H9 (cell line): ENCODE data around the gene MCAT. TPM values are rescaled to one million over a fixed set of nuclear protein-coding genes. Genes with fewer than 3 reads are reported as not detected.
"Not testable (repeated sequence)": the region's sequence is repeated elsewhere in the genome, so short reads cannot be mapped to it uniquely, and the experiment has no call there.

Experiments
- DNase-seq: peaks from one replicate; pipeline ENCODE4 v3.0.0-alpha.2; 2017
- H2AFZ ChIP-seq: one replicate; pipeline ENCODE4 v1.6.1; 2013; ENCODE audit warnings: mild to moderate bottlenecking, low read length, control low read depth, moderate library complexity
- H2AK5ac ChIP-seq: 2 replicates; pipeline ENCODE4 v1.6.1; 2013; ENCODE audit warnings: low read length, control low read depth, mixed read lengths; ENCODE audit not compliant: insufficient read length
- H2BK120ac ChIP-seq: one replicate; pipeline ENCODE4 v1.6.1; 2013; ENCODE audit warnings: low read depth, mild to moderate bottlenecking, low read length, control low read depth, inconsistent platforms; ENCODE audit not compliant: poor library complexity, severe bottlenecking
- H2BK12ac ChIP-seq: 2 replicates; pipeline ENCODE4 v1.6.1; 2013; ENCODE audit warnings: low read length, control low read depth, mixed read lengths, low read depth; ENCODE audit not compliant: insufficient read length
- H2BK15ac ChIP-seq: 2 replicates; pipeline ENCODE4 v1.6.1; 2013; ENCODE audit warnings: low read depth, low read length, control low read depth
- H2BK20ac ChIP-seq: one replicate; pipeline ENCODE4 v1.6.1; 2013; ENCODE audit warnings: low read depth, mild to moderate bottlenecking, low read length, control low read depth, inconsistent platforms; ENCODE audit not compliant: poor library complexity, severe bottlenecking
- H2BK5ac ChIP-seq: 2 replicates; pipeline ENCODE4 v1.6.1; 2013; ENCODE audit warnings: low read length, control low read depth, mixed read lengths; ENCODE audit not compliant: insufficient read length
- H3K14ac ChIP-seq: 2 replicates; pipeline ENCODE4 v1.6.1; 2013; ENCODE audit warnings: low read length, control low read depth; ENCODE audit not compliant: insufficient read depth
- H3K18ac ChIP-seq: 2 replicates; pipeline ENCODE4 v1.6.1; 2013; ENCODE audit warnings: low read depth, mild to moderate bottlenecking, mixed read lengths, low read length, control low read depth; ENCODE audit not compliant: insufficient read length
- H3K23ac ChIP-seq: 2 replicates; pipeline ENCODE4 v1.6.1; 2013; ENCODE audit warnings: low read length, control low read depth, mixed read lengths, low read depth; ENCODE audit not compliant: insufficient read length
- H3K23me2 ChIP-seq: 2 replicates; pipeline ENCODE4 v1.6.1; 2013; ENCODE audit warnings: low read depth, mild to moderate bottlenecking, mixed read lengths, low read length, control low read depth; ENCODE audit not compliant: insufficient read length, poor library complexity, severe bottlenecking
- H3K27ac ChIP-seq: 2 replicates; pipeline ENCODE4 v1.5.1; 2013; ENCODE audit warnings: low read length, control low read depth, mixed read lengths, low read depth; ENCODE audit not compliant: insufficient read length
- H3K27me3 ChIP-seq: 2 replicates; pipeline ENCODE4 v1.6.1; 2013; ENCODE audit warnings: low read length, control low read depth, inconsistent platforms; ENCODE audit not compliant: insufficient read depth
- H3K4ac ChIP-seq: 2 replicates; pipeline ENCODE4 v1.6.1; 2013; ENCODE audit warnings: low read depth, mild to moderate bottlenecking, control low read depth, inconsistent platforms, low read length, moderate library complexity
- H3K4me1 ChIP-seq: 2 replicates; pipeline ENCODE4 v1.6.1; 2013; ENCODE audit warnings: low read length, control low read depth, inconsistent platforms; ENCODE audit not compliant: insufficient read depth
- H3K4me2 ChIP-seq: 2 replicates; pipeline ENCODE4 v1.6.1; 2013; ENCODE audit warnings: low read length, control low read depth, mixed read lengths; ENCODE audit not compliant: insufficient read length, insufficient read depth
- H3K56ac ChIP-seq: 2 replicates; pipeline ENCODE4 v1.6.1; 2013; ENCODE audit warnings: low read depth, mild to moderate bottlenecking, mixed read lengths, low read length, control low read depth; ENCODE audit not compliant: insufficient read length
- H3K79me1 ChIP-seq: 2 replicates; pipeline ENCODE4 v1.6.1; 2013; ENCODE audit warnings: low read depth, mild to moderate bottlenecking, moderate library complexity, low read length, control low read depth, inconsistent platforms; ENCODE audit not compliant: insufficient read depth, poor library complexity, severe bottlenecking
- H3K79me2 ChIP-seq: 2 replicates; pipeline ENCODE4 v1.6.1; 2013; ENCODE audit warnings: low read length, control low read depth, inconsistent platforms; ENCODE audit not compliant: insufficient read depth
- H3K9ac ChIP-seq: 2 replicates; pipeline ENCODE4 v1.6.1; 2013; ENCODE audit warnings: low read length, control low read depth, mixed read lengths; ENCODE audit not compliant: insufficient read length; ENCODE audit errors: extremely low read depth
- H3K9me3 ChIP-seq: one replicate; pipeline ENCODE4 v1.6.1; 2013; ENCODE audit warnings: low read depth, low read length, inconsistent platforms; ENCODE audit not compliant: control insufficient read depth
- H3T11ph ChIP-seq: one replicate; pipeline ENCODE4 v1.6.1; 2013; ENCODE audit warnings: mild to moderate bottlenecking, low read length, control low read depth, inconsistent platforms
- H4K20me1 ChIP-seq: one replicate; pipeline ENCODE4 v1.6.1; 2013; ENCODE audit not compliant: control insufficient read depth, insufficient read length, insufficient read depth
- H4K5ac ChIP-seq: 2 replicates; pipeline ENCODE4 v1.6.1; 2013; ENCODE audit warnings: low read depth, mild to moderate bottlenecking, mixed read lengths, low read length, control low read depth; ENCODE audit not compliant: insufficient read length
- H4K8ac ChIP-seq: replicated peaks from 2 replicates; pipeline ENCODE4 v1.6.1; 2013; ENCODE audit warnings: low read length, control low read depth, mixed read lengths, low read depth; ENCODE audit not compliant: insufficient read length
- H4K91ac ChIP-seq: 2 replicates; pipeline ENCODE4 v1.6.1; 2013; ENCODE audit warnings: low read depth, mild to moderate bottlenecking, moderate library complexity, mixed read lengths, low read length, control low read depth; ENCODE audit not compliant: insufficient read length
- H3K27ac Mint-ChIP-seq, 3 experiments: 2 replicates in 2 of 3; 3 replicates in 1 of 3; pipeline ENCODE4 v1.8.0; 2020 to 2021; ENCODE audit warnings: mixed read lengths in 3 of 3, mild to moderate bottlenecking in 1 of 3, moderate library complexity in 1 of 3
- H3K27me3 Mint-ChIP-seq: 2 replicates; pipeline ENCODE4 v1.8.0; 2021; ENCODE audit warnings: low read depth, mild to moderate bottlenecking, moderate library complexity, mixed read lengths
- H3K36me3 Mint-ChIP-seq, 3 experiments: 2 replicates in 2 of 3; 3 replicates in 1 of 3; pipeline ENCODE4 v1.8.0; 2020 to 2021; ENCODE audit warnings: low read depth in 3 of 3, mixed read lengths in 3 of 3; ENCODE audit not compliant: insufficient read depth in 1 of 3
- H3K4me1 Mint-ChIP-seq, 2 experiments: 2 replicates each; pipeline ENCODE4 v1.8.0; 2020; ENCODE audit warnings: mixed read lengths in 2 of 2
- H3K4me3 Mint-ChIP-seq, 2 experiments: 2 replicates in 1 of 2; 3 replicates in 1 of 2; pipeline ENCODE4 v1.8.0; 2020 to 2021; ENCODE audit warnings: mild to moderate bottlenecking in 2 of 2, mixed read lengths in 2 of 2, moderate library complexity in 1 of 2
- H3K9me3 Mint-ChIP-seq, 2 experiments: 2 replicates in 1 of 2; 3 replicates in 1 of 2; pipeline ENCODE4 v1.8.0; 2020; ENCODE audit warnings: mild to moderate bottlenecking in 2 of 2, mixed read lengths in 2 of 2, moderate library complexity in 1 of 2
- WGBS: extraction: QIAGEN DNeasy Blood & Tissue Kit; methylation state at CpG from one replicate; pipeline ENCODE4 v1.1.7; 2013; ENCODE audit warnings: missing lambda C conversion rate, low lambda C conversion rate, mixed read lengths; ENCODE audit not compliant: insufficient read length; ENCODE audit errors: extremely low coverage; 5-methylcytosine and 5-hydroxymethylcytosine counted together
- total RNA-seq: library from RNA; stranded (reverse); gene quantifications from 2 replicates; pipeline ENCODE4 v1.2.1, GENCODE V29; 2021

Gene MCAT
- total RNA-seq, 1 experiment from 2014 or later: 20.3 TPM

DNA sequence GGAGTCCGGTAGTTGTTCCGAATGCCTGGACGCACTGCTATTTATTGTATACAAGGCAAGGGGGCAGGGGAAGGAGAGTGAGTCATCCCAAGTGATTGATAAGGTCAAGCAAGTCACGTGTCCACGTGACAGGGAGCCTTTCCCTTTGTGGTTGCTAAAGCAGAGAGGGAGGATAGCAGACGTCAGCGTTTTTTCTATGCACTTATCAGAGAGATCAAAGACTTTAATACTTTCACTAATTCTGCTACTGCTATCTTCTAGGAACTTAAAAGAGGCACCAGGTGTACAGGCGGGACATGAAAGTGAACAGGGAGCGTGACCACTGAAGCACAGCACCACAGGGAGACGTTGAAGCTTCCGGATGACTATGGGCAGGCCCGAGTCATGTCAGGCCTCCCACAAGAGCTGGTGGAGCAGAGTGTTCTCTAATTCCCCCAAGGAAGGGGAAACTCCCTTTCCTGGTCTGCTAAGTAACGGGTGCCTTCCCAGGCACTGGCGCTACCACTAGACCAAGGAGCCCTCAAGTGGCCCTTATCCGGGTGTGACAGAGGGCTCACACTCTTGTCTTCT is 39.1 kb downstream of the MCAT start:
- H3K27ac ChIP-seq, H3K4me1 ChIP-seq, H3K9ac ChIP-seq, H3K4me3 Mint-ChIP-seq, H4K91ac ChIP-seq, H3K18ac ChIP-seq, H2AFZ ChIP-seq, H4K5ac ChIP-seq, H2BK15ac ChIP-seq, H3K36me3 Mint-ChIP-seq, H3T11ph ChIP-seq, H3K79me1 ChIP-seq, H3K14ac ChIP-seq, H3K23ac ChIP-seq, H4K8ac ChIP-seq, H2BK5ac ChIP-seq, DNase-seq, H2BK20ac ChIP-seq, H3K27me3 ChIP-seq, H3K56ac ChIP-seq, H3K23me2 ChIP-seq, H3K4me2 ChIP-seq, H3K9me3 Mint-ChIP-seq, H3K79me2 ChIP-seq, H3K9me3 ChIP-seq, H3K4ac ChIP-seq, H2AK5ac ChIP-seq, H4K20me1 ChIP-seq, H2BK12ac ChIP-seq, H2BK120ac ChIP-seq: not testable (repeated sequence)
- peaks cover 34% of the 10 kb centered on the region for H3K27me3 Mint-ChIP-seq
- peak overlapping the region in 1 of 3 experiments; percentile 71; a peak in 1 of 7 replicates for H3K27ac Mint-ChIP-seq
- no CpG with 5 or more reads among the region's 15 CpGs for WGBS
- peaks cover 9 to 20% of the 10 kb centered on the region in 2 experiments for H3K4me1 Mint-ChIP-seq
